GM10847 (cell line): Measurements from ENCODE around the gene TNRC6C.

Experiments
- POLR2A ChIP-seq: IDR thresholded peaks from 2 replicates; pipeline ENCODE4 v1.6.1; 2011; ENCODE audit not compliant: insufficient read length; ENCODE audit errors: extremely low read depth

Gene TNRC6C

DNA sequence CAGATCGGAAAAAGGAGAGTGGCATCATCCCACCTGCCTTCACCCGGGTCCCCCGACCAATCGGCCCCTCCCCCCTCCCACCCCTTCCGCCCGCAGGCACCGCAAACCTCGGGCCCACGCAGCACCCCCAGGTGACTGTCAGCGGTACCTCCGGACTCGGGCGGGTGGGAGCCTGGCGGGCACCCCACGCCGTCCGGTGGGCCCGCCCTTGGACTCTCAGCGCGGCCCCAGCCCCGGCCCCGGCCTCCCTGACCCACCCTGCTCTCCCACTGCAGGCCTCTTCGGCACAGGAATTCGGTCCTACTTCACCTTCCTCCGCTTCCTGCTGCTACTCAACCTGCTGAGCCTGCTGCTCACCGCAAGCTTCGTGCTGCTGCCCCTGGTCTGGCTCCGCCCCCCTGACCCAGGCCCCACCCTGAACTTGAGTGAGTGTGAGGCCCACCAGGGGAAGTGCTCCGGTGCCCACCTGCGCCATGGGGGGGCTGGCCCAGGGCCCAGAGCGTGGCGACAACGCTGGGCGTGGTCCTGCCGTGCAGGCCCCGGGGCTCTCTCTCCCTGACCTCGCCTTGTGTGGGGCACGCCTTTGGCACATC lies 173.7 kb downstream of the TNRC6C start:
- TF ChIP-seq POLR2A, result peak; percentile 22

DNA sequence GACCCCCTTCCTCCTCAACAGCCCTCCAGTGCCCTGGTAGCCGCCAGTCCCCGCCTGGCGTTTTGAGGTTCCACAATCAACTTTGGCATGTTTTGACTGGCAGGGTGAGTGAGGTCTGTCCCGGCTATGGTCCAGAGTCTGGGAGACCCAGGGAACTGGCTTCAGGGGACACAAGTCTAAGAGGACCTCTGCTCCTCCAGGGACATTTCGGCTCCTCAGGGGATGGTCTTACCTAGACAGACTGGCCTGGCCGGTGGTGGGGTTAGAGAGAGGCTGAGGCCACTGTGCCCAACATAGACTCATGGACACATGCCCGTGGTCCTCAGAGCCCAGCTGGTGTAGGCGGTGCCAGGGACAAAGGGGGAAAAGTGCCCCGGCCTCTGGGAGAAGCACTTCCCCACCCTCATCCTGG lies 174.3 kb downstream of the TNRC6C start:
- TF ChIP-seq POLR2A, result no peak

DNA sequence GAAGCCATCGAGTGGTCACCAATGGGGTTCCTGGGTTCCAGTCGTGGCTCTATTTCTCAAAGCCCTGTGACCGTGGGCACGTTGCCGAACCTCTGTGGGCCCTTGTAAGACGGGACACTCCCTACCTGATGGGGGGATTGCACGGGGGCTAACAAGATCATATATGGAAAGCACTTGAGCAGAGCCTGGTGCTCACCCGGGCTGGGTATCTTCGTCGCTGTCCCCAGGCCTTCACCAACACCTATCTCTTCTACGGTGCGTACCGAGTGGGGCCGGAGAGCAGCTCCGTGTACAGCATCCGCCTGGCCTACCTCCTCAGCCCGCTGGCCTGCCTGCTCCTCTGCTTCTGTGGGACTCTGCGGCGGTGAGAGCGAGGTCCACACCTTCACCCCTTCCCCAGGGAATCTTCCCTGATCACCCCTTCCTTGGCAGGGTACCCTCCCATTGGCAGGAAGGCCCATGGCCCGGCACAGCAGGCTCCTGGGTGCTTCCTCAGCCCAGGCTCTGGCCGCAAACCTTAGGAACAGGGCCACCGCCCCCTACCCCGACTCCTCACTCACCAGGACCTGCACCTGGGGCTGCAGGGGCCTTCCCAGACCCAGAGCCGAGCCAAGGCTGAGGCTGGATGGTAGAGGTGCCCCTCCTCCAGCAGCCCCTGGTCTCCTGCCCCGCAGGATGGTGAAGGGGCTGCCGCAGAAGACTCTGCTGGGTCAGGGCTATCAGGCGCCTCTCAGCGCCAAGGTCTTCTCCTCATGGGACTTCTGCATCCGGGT lies 174.9 kb downstream of the TNRC6C start:
- TF ChIP-seq POLR2A, result no peak

DNA sequence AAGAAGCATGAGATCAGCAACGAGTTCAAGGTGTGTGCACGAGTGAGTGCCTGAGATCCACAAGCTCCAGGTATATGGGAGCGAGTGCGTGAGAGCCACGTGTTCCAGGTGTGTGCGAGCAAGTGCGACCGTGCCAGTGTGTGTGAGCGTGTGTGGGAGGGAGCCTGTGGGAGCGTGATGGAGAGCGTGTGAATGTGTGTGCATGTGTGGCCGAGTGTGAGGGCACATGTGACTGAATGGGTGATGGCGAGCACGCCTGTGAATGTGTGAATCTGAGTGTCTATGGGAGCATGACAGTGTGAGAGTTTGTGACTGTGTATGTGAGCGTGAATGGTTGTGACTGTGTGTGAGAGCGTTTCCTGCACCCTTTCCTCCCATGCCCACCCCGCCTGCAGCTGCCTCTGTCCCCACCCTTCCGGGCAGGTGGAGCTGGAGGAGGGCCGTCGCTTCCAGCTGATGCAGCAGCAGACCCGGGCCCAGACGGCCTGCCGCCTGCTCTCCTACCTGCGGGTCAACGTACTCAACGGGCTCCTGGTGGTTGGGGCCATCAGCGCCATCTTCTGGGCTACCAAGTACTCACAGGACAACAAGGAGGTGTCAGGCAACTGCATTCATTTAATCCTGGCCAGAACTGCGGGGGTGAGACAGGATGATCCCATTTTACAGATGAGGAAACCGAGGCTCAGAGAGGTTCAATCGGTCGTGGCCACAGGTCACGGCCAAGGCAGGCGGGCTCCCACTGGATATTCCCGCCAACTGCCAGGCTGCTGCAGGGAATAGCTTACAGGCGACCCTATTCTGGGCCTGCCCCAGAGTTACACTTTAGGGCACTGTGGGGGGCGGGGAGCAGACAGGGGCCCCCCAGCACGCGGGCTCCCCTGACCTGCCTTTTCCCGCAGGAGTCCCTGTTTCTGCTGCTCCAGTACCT lies 175.7 kb downstream of the TNRC6C start:
- peak; percentile 26 for TF ChIP-seq POLR2A

DNA sequence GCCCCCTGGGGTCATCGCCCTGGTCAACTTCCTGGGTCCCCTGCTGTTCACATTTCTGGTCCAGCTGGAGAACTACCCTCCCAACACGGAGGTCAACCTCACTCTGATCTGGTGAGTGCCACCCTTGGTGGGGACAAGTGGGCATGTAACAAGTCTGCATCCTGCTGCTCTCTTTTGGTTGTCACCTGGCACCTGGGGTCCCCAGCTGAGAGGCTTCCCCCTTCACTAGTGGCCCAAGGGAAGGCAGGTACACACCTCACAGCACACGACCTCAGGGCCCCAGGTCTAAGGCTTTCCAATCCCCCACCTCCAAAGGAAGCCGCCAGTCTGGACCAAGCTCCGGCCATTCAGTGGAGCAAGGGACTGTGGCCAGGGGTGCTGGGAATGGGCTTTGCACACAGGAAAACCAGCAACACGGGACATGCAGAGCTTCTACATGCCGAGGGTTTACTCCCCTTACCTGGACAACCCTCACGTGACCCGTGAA lies 176.4 kb downstream of the TNRC6C start:
- no peak for TF ChIP-seq POLR2A

DNA sequence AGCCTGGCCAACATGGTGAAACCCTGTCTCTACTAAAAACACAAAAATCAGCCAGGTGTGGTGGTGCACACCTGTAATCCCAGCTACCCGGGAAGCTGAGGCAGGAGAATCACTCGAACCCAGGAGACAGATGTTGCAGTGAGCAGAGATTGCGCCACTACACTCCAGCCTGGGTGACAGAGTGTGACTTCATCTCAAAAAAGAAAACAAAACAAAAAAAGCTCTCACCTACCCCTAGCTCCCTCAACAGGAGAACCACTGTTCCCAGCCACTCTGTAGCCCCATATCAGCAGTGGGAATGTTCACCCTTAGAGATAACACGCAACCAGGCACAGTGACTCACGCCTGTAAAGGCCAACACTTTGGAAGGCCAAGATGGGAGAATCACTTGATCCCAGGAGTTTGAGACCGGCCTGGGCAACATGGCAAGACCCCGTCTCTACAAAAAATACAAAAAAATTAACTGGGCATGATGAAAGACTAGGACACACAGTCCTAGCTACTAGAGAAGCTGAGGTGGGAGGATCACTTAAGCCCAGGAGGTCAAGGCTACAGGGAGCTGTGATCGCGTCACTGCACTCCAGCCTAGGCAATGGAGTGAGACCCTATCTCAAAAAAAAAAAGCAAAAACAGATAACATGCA lies 177.5 kb downstream of the TNRC6C start:
- TF ChIP-seq POLR2A, result no peak

DNA sequence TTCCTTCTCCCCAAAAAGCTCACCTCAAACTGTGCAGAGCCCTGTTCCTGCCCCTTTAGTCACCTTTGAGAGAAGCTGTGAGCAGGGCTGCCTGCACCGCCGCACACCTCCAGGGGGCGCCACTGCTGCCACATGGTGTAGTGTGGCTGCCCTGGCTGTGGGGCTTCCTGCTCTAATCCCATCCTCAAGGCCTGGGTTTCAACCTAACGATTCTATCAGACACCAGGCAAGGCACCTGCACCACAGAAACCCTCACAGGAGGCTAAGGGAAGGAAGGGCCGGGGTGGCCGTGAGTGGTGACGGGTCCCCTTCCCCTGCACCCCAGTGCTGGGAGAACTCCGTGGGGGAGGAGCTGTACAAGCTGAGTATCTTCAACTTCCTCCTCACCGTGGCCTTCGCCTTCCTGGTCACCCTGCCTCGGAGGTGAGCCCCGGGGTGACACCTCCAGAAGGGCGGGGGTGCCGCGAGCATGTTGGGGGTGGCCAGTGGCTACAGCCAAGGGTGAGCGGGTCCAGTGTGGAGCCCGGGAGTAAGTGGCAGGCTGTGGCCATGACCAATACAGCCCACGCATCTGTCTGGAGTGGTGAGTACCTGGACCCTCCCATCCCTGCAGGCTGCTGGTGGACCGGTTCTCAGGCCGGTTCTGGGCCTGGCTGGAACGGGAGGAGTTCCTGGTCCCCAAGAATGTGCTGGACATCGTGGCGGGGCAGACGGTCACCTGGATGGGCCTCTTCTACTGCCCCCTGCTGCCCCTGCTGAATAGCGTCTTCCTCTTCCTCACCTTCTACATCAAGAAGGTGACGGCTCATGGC lies 179.1 kb downstream of the TNRC6C start:
- TF ChIP-seq POLR2A, result no peak

DNA sequence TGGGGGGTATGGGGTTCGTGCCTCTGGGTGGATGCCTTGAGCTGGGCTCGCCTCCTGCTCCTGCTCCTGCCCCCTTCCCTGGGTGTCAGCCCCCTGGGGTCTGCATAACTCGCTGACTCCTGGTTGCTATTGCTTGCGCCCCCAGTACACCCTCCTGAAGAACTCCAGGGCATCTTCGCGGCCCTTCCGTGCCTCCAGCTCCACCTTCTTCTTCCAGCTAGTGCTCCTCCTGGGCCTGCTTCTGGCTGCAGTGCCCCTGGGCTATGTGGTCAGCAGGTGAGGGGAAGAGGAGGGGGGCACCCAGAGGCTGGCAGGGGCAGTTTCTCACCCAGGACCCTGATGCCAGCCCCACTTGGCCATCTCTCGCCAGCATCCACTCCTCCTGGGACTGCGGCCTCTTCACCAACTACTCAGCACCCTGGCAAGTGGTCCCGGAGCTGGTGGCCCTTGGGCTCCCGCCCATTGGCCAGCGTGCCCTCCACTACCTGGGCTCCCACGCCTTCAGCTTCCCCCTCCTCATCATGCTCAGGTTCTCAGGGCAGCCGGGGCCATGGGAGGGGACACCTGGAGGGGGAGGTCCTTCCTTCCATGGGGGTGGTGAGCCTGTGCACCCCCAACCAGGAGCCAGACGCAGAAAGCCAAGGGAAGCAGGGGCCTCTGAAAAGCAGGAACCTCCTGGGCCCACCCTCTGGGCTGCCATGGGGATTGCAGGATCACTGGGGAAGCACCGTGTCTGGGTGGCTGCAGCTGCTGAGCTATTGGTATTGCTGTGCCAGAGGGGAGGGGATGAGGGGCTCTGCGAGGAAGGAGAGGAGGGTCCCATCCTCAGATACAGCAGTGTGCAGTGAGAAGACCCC lies 179.9 kb downstream of the TNRC6C start:
- peak; percentile 0 for TF ChIP-seq POLR2A

DNA sequence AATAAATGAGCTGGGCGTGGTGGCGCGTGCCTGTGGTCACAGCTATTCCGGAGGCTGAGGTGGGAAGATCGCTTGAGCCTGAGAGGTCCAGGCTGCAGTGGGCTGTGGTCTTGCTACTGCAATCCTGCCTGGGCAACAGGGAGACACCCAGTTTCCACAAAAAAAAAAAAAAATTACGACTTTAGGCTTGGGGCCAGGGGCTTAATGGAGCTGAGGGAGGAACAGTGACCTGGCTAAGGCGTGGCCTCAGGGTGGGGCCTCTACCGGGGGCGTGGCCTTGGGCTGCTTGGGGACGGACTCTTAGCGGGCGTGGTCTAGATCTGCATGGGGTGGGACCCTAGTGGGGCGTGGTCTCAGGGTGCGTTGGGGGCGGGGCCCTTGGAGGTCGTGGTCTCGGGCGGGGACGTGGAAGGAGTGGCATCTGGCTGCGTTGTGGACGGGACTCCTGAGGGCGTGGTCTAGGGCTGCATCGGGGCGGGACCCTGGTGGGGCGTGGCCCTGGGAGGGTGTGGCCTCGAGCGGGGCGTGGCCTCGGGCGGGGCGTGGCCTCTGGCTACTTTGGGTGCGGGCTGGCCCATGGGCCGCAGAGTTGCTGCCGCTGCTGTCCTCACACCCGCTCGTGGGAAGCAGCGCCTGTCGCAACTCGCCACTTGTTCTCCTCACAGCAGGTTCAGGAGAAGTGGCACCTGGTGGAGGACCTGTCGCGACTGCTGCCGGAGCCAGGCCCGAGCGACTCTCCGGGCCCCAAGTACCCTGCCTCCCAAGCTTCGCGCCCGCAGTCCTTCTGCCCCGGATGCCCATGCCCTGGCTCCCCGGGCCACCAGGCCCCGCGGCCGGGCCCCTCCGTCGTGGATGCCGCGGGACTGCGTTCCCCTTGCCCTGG lies 181.9 kb downstream of the TNRC6C start:
- peak; percentile 63 for TF ChIP-seq POLR2A

DNA sequence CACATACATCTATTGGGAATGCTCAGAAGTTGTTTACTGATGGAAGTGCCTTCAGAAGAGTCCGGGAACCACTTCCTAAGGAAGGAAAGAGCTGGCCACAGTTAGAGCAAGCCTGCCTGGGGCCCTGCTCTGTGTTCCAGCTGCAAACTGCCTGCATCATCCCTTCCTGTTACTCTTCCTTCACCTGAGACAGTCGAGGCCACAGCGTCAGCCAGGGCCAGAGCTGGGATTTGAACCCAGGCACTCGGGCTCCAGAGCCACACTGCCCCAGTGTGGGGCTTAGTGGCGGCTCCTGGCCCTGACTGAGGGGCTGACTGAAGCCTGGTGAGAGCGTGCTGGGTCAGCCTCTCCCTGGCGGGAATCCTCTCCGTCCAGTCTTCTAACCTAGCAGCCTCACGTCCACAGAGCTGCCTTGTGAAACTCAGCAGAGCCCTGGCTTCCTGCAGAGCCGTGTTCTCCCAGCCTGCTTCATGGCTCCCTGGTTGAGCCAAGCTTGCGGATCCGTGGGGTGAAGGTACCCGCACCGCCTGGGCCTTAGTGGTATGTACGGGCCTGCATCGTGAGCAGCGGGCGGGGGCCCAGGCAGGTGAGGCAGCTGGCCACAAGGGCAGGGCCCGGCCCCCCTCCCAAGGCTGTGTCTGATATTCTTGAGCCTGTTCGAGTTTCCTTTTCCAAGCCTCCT lies 183.1 kb downstream of the TNRC6C start:
- TF ChIP-seq POLR2A, result no peak

DNA sequence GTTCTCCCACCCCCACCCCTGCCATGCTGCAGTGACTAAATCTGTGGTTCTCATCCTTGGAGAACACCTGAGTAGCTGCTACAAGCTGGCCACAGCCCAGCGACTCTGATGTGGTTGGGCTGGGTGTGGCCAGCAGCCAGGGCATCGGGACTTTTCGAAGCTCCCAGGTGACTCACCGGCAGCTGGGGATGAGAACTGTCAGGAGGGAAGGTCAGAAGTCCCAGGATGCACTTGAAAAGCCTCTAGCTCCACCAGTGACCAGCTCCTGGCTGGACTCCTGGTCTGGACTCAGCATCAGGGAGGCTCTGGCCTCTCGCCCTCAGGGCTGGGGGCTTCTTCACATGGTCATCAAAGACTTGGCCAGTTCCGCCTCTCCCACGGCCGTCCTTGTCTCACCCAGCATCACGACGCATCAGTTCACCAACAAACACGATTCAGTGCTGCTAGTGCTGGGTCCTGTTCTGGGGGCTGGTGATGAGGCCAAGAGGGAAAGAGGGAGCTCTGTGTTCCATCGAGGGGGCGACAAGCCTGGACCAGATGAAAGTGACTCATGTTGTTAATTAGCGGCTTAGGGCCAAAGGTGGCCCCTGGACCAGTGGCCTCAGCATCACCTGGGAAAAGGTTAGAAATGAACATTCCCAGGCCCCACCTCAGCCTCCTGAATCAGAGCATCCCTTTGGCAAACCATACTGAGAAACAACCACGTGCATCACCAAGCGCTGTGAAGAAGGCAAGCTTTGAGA lies 183.8 kb downstream of the TNRC6C start:
- no peak for TF ChIP-seq POLR2A
